ENCODE measurements around the gene EPHX1.

EPHX1 gene

GRCh38 chr1:225828706-225829345 is 18.9 kb downstream of the EPHX1 start:
- no peak overlapping the region for H3K4me2 ChIP-seq (ENCODE audit: low read length)
- H4K20me1 ChIP-seq (ENCODE audit: control insufficient read depth, insufficient read depth, low read depth, low read length) = no peaks in the 10 kb centered on the region
- no peaks in the 10 kb centered on the region for H3K4me1 ChIP-seq (ENCODE audit: control insufficient read depth, low read length)
- H3K27ac ChIP-seq (ENCODE audit: low read depth, low read length) = no peak overlapping the region
- TF ChIP-seq CTCF (IDR thresholded peaks at IDR 0.05; ENCODE audit: low read depth, low read length, poor library complexity, severe bottlenecking) = no peak
- TF ChIP-seq EZH2phosphoT487 (IDR thresholded peaks at IDR 0.05; ENCODE audit: borderline replicate concordance, low read length) = no peak
- H3K4me3 ChIP-seq (ENCODE audit: low read length) = no peak overlapping the region
- no peaks in the 10 kb centered on the region for H3K36me3 ChIP-seq (ENCODE audit: control insufficient read depth, low read length)
- no peaks in the 10 kb centered on the region for H3K9me3 ChIP-seq (ENCODE audit: control insufficient read depth, insufficient read depth, low read length)
- H3K27me3 ChIP-seq (ENCODE audit: control insufficient read depth, low read length) = no peaks in the 10 kb centered on the region
- no peaks in the 10 kb centered on the region for H3K79me2 ChIP-seq (ENCODE audit: control insufficient read depth, low read length)
- H3F3A ChIP-seq (ENCODE audit: control insufficient read depth, insufficient read depth) = no peaks in the 10 kb centered on the region
- no peaks in the 10 kb centered on the region for H3K9me2 ChIP-seq (replicated peaks; ENCODE audit: control insufficient read depth, low read length)

GRCh38 chr1:225830841-225831240 is 20.9 kb downstream of the EPHX1 start:
- no peaks in the 10 kb centered on the region for H3K27me3 ChIP-seq (ENCODE audit: control insufficient read depth, low read length)
- H3K9me2 ChIP-seq (replicated peaks; ENCODE audit: control insufficient read depth, low read length) = no peaks in the 10 kb centered on the region
- no peak overlapping the region for H3K4me3 ChIP-seq (ENCODE audit: low read length)
- no peaks in the 10 kb centered on the region for H3K79me2 ChIP-seq (ENCODE audit: control insufficient read depth, low read length)
- no peaks in the 10 kb centered on the region for H3K9me3 ChIP-seq (ENCODE audit: control insufficient read depth, insufficient read depth, low read length)
- no peaks in the 10 kb centered on the region for H3F3A ChIP-seq (ENCODE audit: control insufficient read depth, insufficient read depth)
- TF ChIP-seq EZH2phosphoT487 (IDR thresholded peaks at IDR 0.05; ENCODE audit: borderline replicate concordance, low read length) (no peak), CTCF (IDR thresholded peaks at IDR 0.05; ENCODE audit: low read depth, low read length, poor library complexity, severe bottlenecking) (no peak)
- no peaks in the 10 kb centered on the region for H3K36me3 ChIP-seq (ENCODE audit: control insufficient read depth, low read length)
- H3K4me2 ChIP-seq (ENCODE audit: low read length) = no peak overlapping the region
- H4K20me1 ChIP-seq (ENCODE audit: control insufficient read depth, insufficient read depth, low read depth, low read length) = no peaks in the 10 kb centered on the region
- no peaks in the 10 kb centered on the region for H3K4me1 ChIP-seq (ENCODE audit: control insufficient read depth, low read length)
- H3K27ac ChIP-seq (ENCODE audit: low read depth, low read length) = no peak overlapping the region

GRCh38 chr1:225834417-225835329 is 24.7 kb downstream of the EPHX1 start:
- no peak overlapping the region for H3K4me2 ChIP-seq (ENCODE audit: low read length)
- no peaks in the 10 kb centered on the region for H3K27me3 ChIP-seq (ENCODE audit: control insufficient read depth, low read length)
- no peaks in the 10 kb centered on the region for H3K4me1 ChIP-seq (ENCODE audit: control insufficient read depth, low read length)
- H3K79me2 ChIP-seq (ENCODE audit: control insufficient read depth, low read length) = no peaks in the 10 kb centered on the region
- H3K4me3 ChIP-seq (ENCODE audit: low read length) = no peak overlapping the region
- no peaks in the 10 kb centered on the region for H3F3A ChIP-seq (ENCODE audit: control insufficient read depth, insufficient read depth)
- no peaks in the 10 kb centered on the region for H3K36me3 ChIP-seq (ENCODE audit: control insufficient read depth, low read length)
- no peaks in the 10 kb centered on the region for H3K9me2 ChIP-seq (replicated peaks; ENCODE audit: control insufficient read depth, low read length)
- no peaks in the 10 kb centered on the region for H4K20me1 ChIP-seq (ENCODE audit: control insufficient read depth, insufficient read depth, low read depth, low read length)
- no peak for TF ChIP-seq CTCF (IDR thresholded peaks at IDR 0.05; ENCODE audit: low read depth, low read length, poor library complexity, severe bottlenecking)
- TF ChIP-seq EZH2phosphoT487 (IDR thresholded peaks at IDR 0.05; ENCODE audit: borderline replicate concordance, low read length) = no peak
- no peak overlapping the region for H3K27ac ChIP-seq (ENCODE audit: low read depth, low read length)
- no peaks in the 10 kb centered on the region for H3K9me3 ChIP-seq (ENCODE audit: control insufficient read depth, insufficient read depth, low read length)

Measured in DOHH2 (cell line).